Activated naive CD4-positive, alpha-beta T cell treated with anti-CD3 and anti-CD28 coated beads, Interleukin-2, amount 50 U/mL, for 72 hours (primary cell): ENCODE measurements around the gene LST1. TPM values are rescaled to one million over a fixed set of nuclear protein-coding genes. Genes with fewer than 3 reads are reported as not detected.
A peak's percentile ranks its signal among the peaks of the same experiment; 100 is the strongest.
"Not testable (repeated sequence)": the region's sequence is repeated elsewhere in the genome, so short reads cannot be mapped to it uniquely, and the experiment has no call there.

Experiments used
- ATAC-seq, 2 donors: fragments of 150-1000 bp; cut with Tn5 transposase; 2 replicates each; pipeline ENCODE4 v1.10.0; 2021; ENCODE audit warnings: mild to moderate bottlenecking in 2 of 2, moderate library complexity in 2 of 2
- DNase-seq, 2 donors: peaks; one replicate each; pipeline ENCODE4 v3.0.0; 2021 to 2022; ENCODE audit warnings: low spot score in 2 of 2
- H3K27ac Mint-ChIP-seq, 2 donors: one replicate each; pipeline ENCODE4 v1.8.0; 2022; ENCODE audit warnings: mild to moderate bottlenecking in 2 of 2, mixed read lengths in 2 of 2
- H3K36me3 Mint-ChIP-seq, 2 donors: one replicate each; pipeline ENCODE4 v1.8.0; 2022; ENCODE audit warnings: mixed read lengths in 2 of 2
- H3K9me3 Mint-ChIP-seq, 2 donors: one replicate each; pipeline ENCODE4 v1.8.0; 2022; ENCODE audit warnings: mixed read lengths in 2 of 2
- total RNA-seq, 2 donors: library from RNA; stranded (reverse); gene quantifications; one replicate each; pipeline ENCODE4 v1.2.3, GENCODE V29; 2022

LST1 gene
- total RNA-seq, 2 donors from 2014 or later: 18.2 to 21.6 TPM

- Mint-ChIP-seq H3K27ac (peak overlapping the region; percentile 86 to 88), H3K9me3 (no peaks in the 10 kb centered on the region), H3K36me3 (peaks cover 0 to 6% of the 10 kb centered on the region in 2 donors)
- ATAC-seq: peak; percentile 30 to 55
- no peak for DNase-seq
Observed at GRCh38 chr6:31587791-31588777, 2.0 kb downstream of the LST1 start.

- DNase-seq (no peak), ATAC-seq (no peak)
- H3K27ac Mint-ChIP-seq: peak overlapping the region in 1 of 2 donors; percentile 34
- H3K36me3 Mint-ChIP-seq: peaks cover 0 to 5% of the 10 kb centered on the region in 2 donors
- H3K9me3 Mint-ChIP-seq: no peaks in the 10 kb centered on the region
Observed at GRCh38 chr6:31588871-31589650, 3.0 kb downstream of the LST1 start.

GRCh38 chr6:31590691-31591090, 4.6 kb downstream of the LST1 start:
- not testable (repeated sequence) for ATAC-seq, H3K27ac Mint-ChIP-seq, H3K9me3 Mint-ChIP-seq, DNase-seq, H3K36me3 Mint-ChIP-seq

DNA sequence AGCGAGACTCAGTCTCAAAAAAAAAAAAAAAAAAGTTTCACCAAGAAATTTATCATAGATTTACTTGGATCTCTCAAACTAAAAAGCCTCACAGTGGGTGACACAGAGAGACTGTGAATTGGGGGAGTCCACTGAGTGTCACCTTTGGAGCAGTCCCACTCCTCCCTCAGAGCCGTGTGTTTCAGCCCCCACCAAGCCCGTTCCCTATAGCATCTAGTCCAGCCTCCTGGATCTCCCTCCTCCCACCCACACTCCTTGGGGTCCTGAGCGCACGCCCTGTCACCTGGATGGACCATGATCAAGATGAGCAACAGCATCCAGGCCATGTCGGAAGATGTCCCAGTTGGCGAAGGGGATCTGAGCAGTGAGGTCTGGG, 6.3 kb downstream of the LST1 start:
- Mint-ChIP-seq H3K36me3 (no peaks in the 10 kb centered on the region), H3K9me3 (no peaks in the 10 kb centered on the region), H3K27ac (peak overlapping the region; percentile 22 to 76)
- no peak for DNase-seq
- ATAC-seq: peak; percentile 3 to 14

- H3K27ac Mint-ChIP-seq: no peak overlapping the region
- DNase-seq: no peak
- ATAC-seq: peak; percentile 63 to 75
- no peaks in the 10 kb centered on the region for H3K9me3 Mint-ChIP-seq
- H3K36me3 Mint-ChIP-seq: no peaks in the 10 kb centered on the region
Observed at GRCh38 chr6:31597006-31597405, 10.9 kb downstream of the LST1 start.

DNA sequence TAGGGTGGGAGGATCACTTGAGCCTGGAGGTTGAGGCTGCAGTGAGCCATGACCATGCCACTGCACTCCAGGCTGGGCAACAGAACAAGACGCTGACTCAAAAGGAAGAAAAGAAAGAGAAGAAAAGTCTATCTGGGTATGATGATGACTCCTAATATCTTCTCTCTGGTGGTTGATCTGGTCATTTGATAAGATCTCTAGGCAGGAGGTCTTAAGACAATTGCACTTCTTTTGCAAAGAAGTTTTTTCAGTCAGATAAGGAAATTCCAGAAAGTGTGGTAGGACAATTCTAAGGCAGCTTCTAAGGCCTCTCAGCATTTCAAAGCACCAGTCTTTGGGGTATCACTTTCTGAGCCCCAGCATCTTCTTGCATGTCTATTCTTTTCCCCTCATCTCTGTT, 21.2 kb downstream of the LST1 start:
- ATAC-seq: no peak

GRCh38 chr6:31609519-31610406, 23.7 kb downstream of the LST1 start:
- Mint-ChIP-seq H3K36me3 (no peaks in the 10 kb centered on the region), H3K27ac (no peak overlapping the region), H3K9me3 (no peaks in the 10 kb centered on the region)
- DNase-seq (no peak), ATAC-seq (no peak)

More for the DNA sequence above, 21.2 kb downstream of the LST1 start:
- Mint-ChIP-seq H3K9me3 (no peaks in the 10 kb centered on the region), H3K36me3 (no peaks in the 10 kb centered on the region), H3K27ac (no peak overlapping the region)
- no peak for DNase-seq

DNA sequence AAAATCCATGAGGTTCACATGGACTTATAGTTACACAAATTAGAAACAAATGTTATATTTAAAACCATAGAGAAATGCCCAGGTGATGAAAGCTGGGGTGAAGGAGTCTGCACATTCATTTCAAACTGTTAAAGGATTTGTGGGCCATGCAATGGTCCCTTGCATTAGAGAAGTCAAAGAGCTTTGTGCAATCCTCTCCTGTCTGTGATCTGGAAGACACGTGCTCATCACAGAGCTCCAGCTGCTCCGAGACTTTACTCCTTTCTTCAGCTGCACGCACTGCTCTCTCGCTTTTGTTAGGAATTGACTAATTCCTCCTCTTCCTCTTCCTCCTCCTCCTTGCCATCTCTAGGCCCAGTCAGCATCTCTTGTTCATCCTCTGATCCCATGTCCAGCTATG, 24.9 kb downstream of the LST1 start:
- no peaks in the 10 kb centered on the region for H3K36me3 Mint-ChIP-seq
- no peak for DNase-seq
- no peak for ATAC-seq
- H3K9me3 Mint-ChIP-seq: no peaks in the 10 kb centered on the region
- no peak overlapping the region for H3K27ac Mint-ChIP-seq

GRCh38 chr6:31614075-31614619, 28.1 kb downstream of the LST1 start:
- ATAC-seq (no peak), DNase-seq (no peak)
- H3K36me3 Mint-ChIP-seq: peaks cover 0 to 11% of the 10 kb centered on the region in 2 donors
- peak overlapping the region in 1 of 2 donors; percentile 15 for H3K27ac Mint-ChIP-seq
- no peaks in the 10 kb centered on the region for H3K9me3 Mint-ChIP-seq

DNA sequence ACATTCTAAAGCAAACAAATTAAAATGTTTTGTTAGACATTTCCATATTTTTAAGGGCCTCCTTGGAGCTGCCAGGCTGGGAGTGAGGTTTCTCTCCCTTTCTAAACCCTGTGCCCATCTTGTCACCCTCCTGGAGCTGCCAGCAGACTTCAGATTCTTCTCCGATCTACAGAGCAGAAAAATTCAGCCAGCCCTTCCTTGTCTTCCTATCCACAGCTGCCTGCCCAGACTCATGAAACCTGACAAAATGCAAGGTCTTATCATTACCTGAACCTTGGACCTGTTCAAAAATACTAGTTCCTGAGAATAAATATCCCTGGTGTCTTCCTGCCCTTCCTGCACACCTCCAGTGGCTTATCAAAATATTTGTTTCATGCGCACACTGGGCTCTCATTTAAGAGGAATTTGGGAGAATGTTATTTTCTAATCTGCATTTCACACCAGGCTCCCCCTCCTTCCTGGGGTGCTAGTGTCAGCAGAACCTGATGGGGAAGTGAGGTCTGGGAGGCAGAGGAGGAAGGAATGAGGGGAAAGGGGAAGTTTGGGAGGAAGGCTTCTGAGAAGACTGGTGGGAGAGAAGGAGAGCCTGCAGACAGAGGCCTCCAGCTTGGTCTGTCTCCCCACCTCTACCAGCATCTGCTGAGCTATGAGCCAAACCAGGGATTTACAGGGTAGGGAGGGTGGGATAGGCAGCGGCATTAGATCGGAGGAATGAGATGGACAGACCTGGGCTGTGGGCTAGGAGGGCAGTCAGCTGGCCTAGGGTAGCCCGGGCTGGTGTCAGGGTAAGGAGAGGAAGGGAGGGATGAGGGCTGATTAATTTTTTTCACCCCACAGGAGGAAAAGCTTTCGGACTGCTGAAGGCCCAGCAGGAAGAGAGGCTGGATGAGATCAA, 28.9 kb downstream of the LST1 start, which contains the start of gene AIF1:
Gene AIF1 (plus strand): TSS at position 551 of the 895 bp plus-strand sequence. CDS start 96 bp downstream, at position 647.
- no peaks in the 10 kb centered on the region for H3K9me3 Mint-ChIP-seq
- peak within 1 kb of the TSS; percentile 80 to 96 for H3K27ac Mint-ChIP-seq
- DNase-seq (no peak), ATAC-seq (no peak)
- H3K36me3 Mint-ChIP-seq: peaks cover 0 to 11% of the 10 kb centered on the region in 2 donors

DNA sequence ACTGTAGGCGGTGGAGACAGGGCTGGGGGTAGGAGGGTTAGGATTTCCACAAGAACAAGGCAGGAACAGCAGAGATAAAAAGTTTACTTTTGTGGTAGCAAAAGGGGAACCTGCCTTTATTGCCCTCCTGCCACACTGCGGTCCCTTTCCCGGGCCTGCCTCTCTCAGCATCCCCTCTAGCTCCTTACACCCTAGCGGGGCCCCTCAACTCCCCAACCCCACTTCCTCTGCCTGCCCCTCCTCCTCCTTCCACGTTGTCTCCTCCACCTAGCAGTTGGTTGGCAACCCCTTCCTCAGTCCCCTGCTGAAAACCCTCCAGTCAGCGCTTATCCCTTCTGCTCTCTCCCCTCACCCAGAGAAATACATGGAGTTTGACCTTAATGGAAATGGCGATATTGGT, 29.7 kb downstream of the LST1 start:
- ATAC-seq (no peak), DNase-seq (peak in 1 of 2 donors; percentile 34)
- H3K9me3 Mint-ChIP-seq: no peaks in the 10 kb centered on the region
- peak overlapping the region; percentile 80 to 96 for H3K27ac Mint-ChIP-seq
- H3K36me3 Mint-ChIP-seq: peaks cover 0 to 11% of the 10 kb centered on the region in 2 donors

- Mint-ChIP-seq H3K27ac (peak overlapping the region in 1 of 2 donors; percentile 80), H3K9me3 (no peaks in the 10 kb centered on the region), H3K36me3 (peaks cover 12 to 23% of the 10 kb centered on the region in 2 donors)
- DNase-seq: no peak
- no peak for ATAC-seq
Observed at GRCh38 chr6:31617010-31617409, 30.9 kb downstream of the LST1 start.

GRCh38 chr6:31619805-31620585, 33.9 kb downstream of the LST1 start:
- peaks cover 33 to 42% of the 10 kb centered on the region in 2 donors for H3K36me3 Mint-ChIP-seq
- H3K9me3 Mint-ChIP-seq: no peaks in the 10 kb centered on the region
- peak; percentile 94 to 97 for DNase-seq
- ATAC-seq: peak; percentile 84 to 87
- H3K27ac Mint-ChIP-seq: peak overlapping the region; percentile 95 to 96

DNA sequence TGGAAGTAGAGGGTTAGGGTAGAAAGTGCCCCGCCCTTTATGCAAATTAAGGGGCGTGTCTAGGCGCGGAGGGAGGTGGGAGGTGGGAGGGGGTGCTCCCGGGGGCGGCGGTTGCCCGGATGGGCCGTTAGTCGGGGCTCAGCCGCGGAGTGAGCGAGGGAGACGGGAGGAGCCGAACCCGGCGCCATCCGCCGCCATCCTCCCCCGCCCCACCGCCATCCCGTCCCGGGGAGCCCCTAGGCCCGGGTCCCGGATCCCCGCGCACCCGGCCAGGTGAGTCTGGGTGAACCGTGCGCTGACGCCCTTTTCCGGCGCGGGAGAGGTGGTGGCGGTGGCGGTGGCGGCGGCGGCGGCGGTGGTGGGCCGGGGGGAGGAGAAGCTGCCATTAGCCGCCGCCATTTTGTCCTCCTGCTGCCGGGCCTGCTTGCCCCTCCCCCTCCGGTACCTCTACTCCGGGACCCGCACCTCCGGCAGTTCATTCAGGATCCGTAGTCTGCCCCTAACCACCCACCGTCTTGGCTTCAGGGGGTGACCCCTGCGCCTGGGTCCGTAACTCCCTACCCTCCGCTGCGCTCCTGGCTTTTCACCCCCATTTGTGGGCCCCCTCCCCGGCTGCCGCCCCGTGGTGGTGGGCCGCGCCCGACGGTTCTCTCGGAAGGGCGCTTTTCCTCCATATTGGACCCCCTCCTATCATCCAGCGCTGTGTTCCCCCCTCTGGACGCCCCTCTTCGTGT, 34.7 kb downstream of the LST1 start, which contains the start of gene PRRC2A:
Gene PRRC2A (plus strand): TSS at position 130 of the 734 bp plus-strand sequence. CDS start 2,075 bp downstream, outside the sequence.
- peaks cover 39 to 48% of the 10 kb centered on the region in 2 donors for H3K36me3 Mint-ChIP-seq

More for the DNA sequence above, 34.7 kb downstream of the LST1 start, which contains the start of gene PRRC2A:
- DNase-seq (peak in 1 of 2 donors; percentile 94), ATAC-seq (peak; percentile 34 to 39)
- peak within 1 kb of the TSS; percentile 95 to 98 for H3K27ac Mint-ChIP-seq
- no peaks in the 10 kb centered on the region for H3K9me3 Mint-ChIP-seq
